Hepatocyte (in vitro differentiated cells): ENCODE results near the gene PRRG1.

Source experiments
- EZH2 ChIP-seq: fragments of 200-600 bp; sonication (generic); IDR thresholded peaks from 2 replicates; pipeline ENCODE4 v1.6.1; 2016; ENCODE audit warnings: antibody characterized with exemption, mild to moderate bottlenecking, borderline replicate concordance
- EZH2phosphoT487 ChIP-seq: fragments of 200-600 bp; sonication (generic); IDR thresholded peaks from one replicate; pipeline ENCODE4 v1.6.1; 2018; ENCODE audit warnings: antibody characterized with exemption, mild to moderate bottlenecking, low read depth, moderate library complexity; ENCODE audit not compliant: unreplicated experiment, severe bottlenecking
- TF ChIP-seq, protein P1 (sequence below): fragments of 200-600 bp; sonication (generic); IDR thresholded peaks from 2 replicates; pipeline ENCODE4 v1.5.1; 2016; ENCODE audit warnings: antibody characterized with exemption, mild to moderate bottlenecking; ENCODE audit not compliant: poor library complexity

DNA sequence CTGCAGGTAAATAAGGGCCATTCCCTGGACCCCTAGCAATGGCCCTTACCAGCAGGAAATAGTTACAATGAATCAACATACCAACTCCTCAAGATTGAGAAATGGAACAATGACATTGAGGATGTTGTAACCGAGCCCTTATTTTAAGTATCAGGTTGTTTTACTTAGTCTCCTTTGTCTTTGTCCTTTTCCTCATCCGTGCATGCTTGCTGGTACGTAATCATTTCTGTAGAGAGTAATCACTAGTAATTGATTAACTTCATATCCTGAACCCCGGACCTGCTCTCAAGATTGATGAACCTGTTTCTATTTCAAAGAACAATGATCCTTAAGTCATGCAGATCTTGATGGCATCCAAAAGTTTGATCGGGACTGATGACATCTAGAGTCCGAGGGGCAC is 123.7 kb downstream of the PRRG1 start:
- TF ChIP-seq, protein P1, sequence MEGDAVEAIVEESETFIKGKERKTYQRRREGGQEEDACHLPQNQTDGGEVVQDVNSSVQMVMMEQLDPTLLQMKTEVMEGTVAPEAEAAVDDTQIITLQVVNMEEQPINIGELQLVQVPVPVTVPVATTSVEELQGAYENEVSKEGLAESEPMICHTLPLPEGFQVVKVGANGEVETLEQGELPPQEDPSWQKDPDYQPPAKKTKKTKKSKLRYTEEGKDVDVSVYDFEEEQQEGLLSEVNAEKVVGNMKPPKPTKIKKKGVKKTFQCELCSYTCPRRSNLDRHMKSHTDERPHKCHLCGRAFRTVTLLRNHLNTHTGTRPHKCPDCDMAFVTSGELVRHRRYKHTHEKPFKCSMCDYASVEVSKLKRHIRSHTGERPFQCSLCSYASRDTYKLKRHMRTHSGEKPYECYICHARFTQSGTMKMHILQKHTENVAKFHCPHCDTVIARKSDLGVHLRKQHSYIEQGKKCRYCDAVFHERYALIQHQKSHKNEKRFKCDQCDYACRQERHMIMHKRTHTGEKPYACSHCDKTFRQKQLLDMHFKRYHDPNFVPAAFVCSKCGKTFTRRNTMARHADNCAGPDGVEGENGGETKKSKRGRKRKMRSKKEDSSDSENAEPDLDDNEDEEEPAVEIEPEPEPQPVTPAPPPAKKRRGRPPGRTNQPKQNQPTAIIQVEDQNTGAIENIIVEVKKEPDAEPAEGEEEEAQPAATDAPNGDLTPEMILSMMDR = no peak
- no peak for TF ChIP-seq EZH2
- TF ChIP-seq EZH2phosphoT487 = no peak
